Mesenchymal stem cell (in vitro differentiated cells and primary cell): Measurements from ENCODE around the gene DDIT4.

ENCODE experiments used
- DNase-seq: peaks from one replicate; pipeline ENCODE4 v3.0.0-alpha.2; 2013
- H2AFZ ChIP-seq: one replicate; pipeline ENCODE4 v1.6.1; 2013; ENCODE audit warnings: low read depth, mild to moderate bottlenecking, control low read depth, inconsistent platforms, low read length, moderate library complexity
- H2AK5ac ChIP-seq: 2 replicates; pipeline ENCODE4 v1.6.1; 2013; ENCODE audit warnings: low read length, moderate library complexity, mild to moderate bottlenecking, inconsistent platforms; ENCODE audit not compliant: severe bottlenecking
- H2BK120ac ChIP-seq: one replicate; pipeline ENCODE4 v1.6.1; 2013; ENCODE audit warnings: low read depth, mild to moderate bottlenecking, inconsistent platforms, low read length, moderate library complexity
- H2BK12ac ChIP-seq, 2 experiments: one replicate each; pipeline ENCODE4 v1.6.1; 2013; ENCODE audit warnings: inconsistent platforms in 2 of 2, low read length in 2 of 2, mild to moderate bottlenecking in 2 of 2, moderate library complexity in 2 of 2, control low read depth in 1 of 2
- H2BK15ac ChIP-seq: one replicate; pipeline ENCODE4 v1.6.1; 2013; ENCODE audit warnings: mild to moderate bottlenecking, low read depth, inconsistent platforms; ENCODE audit not compliant: poor library complexity, severe bottlenecking
- H2BK5ac ChIP-seq: 2 replicates; pipeline ENCODE4 v1.6.1; 2013; ENCODE audit warnings: low read depth, mild to moderate bottlenecking, low read length, control low read depth, inconsistent platforms; ENCODE audit not compliant: poor library complexity, severe bottlenecking
- H3K14ac ChIP-seq, 2 experiments: one replicate each; pipeline ENCODE4 v1.6.1; 2013; ENCODE audit warnings: inconsistent platforms in 2 of 2, low read length in 2 of 2, control low read depth in 1 of 2, mild to moderate bottlenecking in 1 of 2, moderate library complexity in 1 of 2
- H3K18ac ChIP-seq, 2 experiments: one replicate each; pipeline ENCODE4 v1.6.1; 2013; ENCODE audit warnings: inconsistent platforms in 2 of 2, low read length in 2 of 2, control low read depth in 1 of 2, low read depth in 1 of 2, mild to moderate bottlenecking in 1 of 2
- H3K23ac ChIP-seq, 2 experiments: one replicate each; pipeline ENCODE4 v1.6.1; 2013; ENCODE audit warnings: inconsistent platforms in 2 of 2, low read length in 2 of 2, mild to moderate bottlenecking in 2 of 2, moderate library complexity in 2 of 2, control low read depth in 1 of 2
- H3K27ac ChIP-seq: 2 replicates; pipeline ENCODE4 v1.5.1; 2013; ENCODE audit warnings: mild to moderate bottlenecking, moderate library complexity, low read length, control low read depth, inconsistent platforms; ENCODE audit not compliant: poor library complexity, severe bottlenecking
- H3K27me3 ChIP-seq, 2 experiments: 2 replicates each; pipeline versions ENCODE4 v1.6.1 to v1.7.0; 2013; ENCODE audit warnings: low read length in 2 of 2, mild to moderate bottlenecking in 2 of 2, moderate library complexity in 2 of 2, control low read depth in 1 of 2, inconsistent platforms in 1 of 2; ENCODE audit not compliant: control insufficient read depth in 1 of 2, insufficient read depth in 1 of 2
- H3K36me3 ChIP-seq, 2 experiments: 2 replicates each; pipeline versions ENCODE4 v1.6.1 to v1.7.0; 2013; ENCODE audit warnings: low read length in 2 of 2, control low read depth in 1 of 2, inconsistent platforms in 1 of 2, low read depth in 1 of 2, mild to moderate bottlenecking in 1 of 2; ENCODE audit not compliant: insufficient read depth in 2 of 2, control insufficient read depth in 1 of 2
- H3K4ac ChIP-seq, 2 experiments: one replicate each; pipeline ENCODE4 v1.6.1; 2013; ENCODE audit warnings: inconsistent platforms in 2 of 2, low read length in 2 of 2, mild to moderate bottlenecking in 2 of 2, moderate library complexity in 2 of 2, control low read depth in 1 of 2, low read depth in 1 of 2
- H3K4me1 ChIP-seq: 2 replicates; pipeline ENCODE4 v1.6.1; 2013; ENCODE audit warnings: low read depth, low read length, control low read depth; ENCODE audit not compliant: control insufficient read depth, insufficient read depth
- H3K4me2 ChIP-seq: 2 replicates; pipeline ENCODE4 v1.6.1; 2013; ENCODE audit warnings: low read length, mild to moderate bottlenecking, inconsistent platforms; ENCODE audit not compliant: poor library complexity, severe bottlenecking
- H3K4me3 ChIP-seq, 2 experiments: 2 replicates each; pipeline versions ENCODE4 v1.5.1 to v1.7.0; 2013; ENCODE audit warnings: low read length in 2 of 2, mild to moderate bottlenecking in 2 of 2, control low read depth in 1 of 2, low read depth in 1 of 2; ENCODE audit not compliant: insufficient read depth in 1 of 2
- H3K79me1 ChIP-seq: replicated peaks from 2 replicates; pipeline ENCODE4 v1.6.1; 2013; ENCODE audit warnings: mild to moderate bottlenecking, control low read depth, low read length, inconsistent platforms; ENCODE audit not compliant: poor library complexity, severe bottlenecking
- H3K9ac ChIP-seq: 2 replicates; pipeline ENCODE4 v1.7.0; 2013; ENCODE audit warnings: mild to moderate bottlenecking, low read length, moderate library complexity
- H3K9me3 ChIP-seq: 2 replicates; pipeline ENCODE4 v1.7.0; 2013; ENCODE audit warnings: mild to moderate bottlenecking, low read length; ENCODE audit not compliant: control insufficient read depth
- H4K8ac ChIP-seq: one replicate; pipeline ENCODE4 v1.6.1; 2013; ENCODE audit warnings: inconsistent platforms, mild to moderate bottlenecking, low read length, moderate library complexity
- H4K91ac ChIP-seq: one replicate; pipeline ENCODE4 v1.6.1; 2013; ENCODE audit warnings: mild to moderate bottlenecking, low read length, inconsistent platforms
- WGBS: methylation state at CpG from one replicate; pipeline ENCODE4 v1.1.7; 2013; ENCODE audit warnings: mixed read lengths; 5-methylcytosine and 5-hydroxymethylcytosine counted together

Gene DDIT4

GRCh38 chr10:72259491-72260238 lies 14.1 kb upstream of the DDIT4 start:
- H3K4me1 ChIP-seq = peaks cover 22% of the 10 kb centered on the region
- peak; percentile 70 for DNase-seq
- peak overlapping the region; percentile 75 for H2BK120ac ChIP-seq
- no peaks in the 10 kb centered on the region for H3K9me3 ChIP-seq
- H2AFZ ChIP-seq = no peak overlapping the region
- H3K4me3 ChIP-seq = no peak overlapping the region
- peak overlapping the region; percentile 65 for H3K9ac ChIP-seq
- no peaks in the 10 kb centered on the region for H3K27me3 ChIP-seq
- H4K8ac ChIP-seq = peak overlapping the region; percentile 41
- H3K27ac ChIP-seq = peak overlapping the region; percentile 79
- no peaks in the 10 kb centered on the region for H3K79me1 ChIP-seq
- 31% methylated on average over 5 of the region's 5 CpGs for WGBS
- H2AK5ac ChIP-seq = peak overlapping the region; percentile 85
- peak overlapping the region; percentile 97 to 99 for H3K18ac ChIP-seq
- peak overlapping the region in 1 of 2 experiments; percentile 94 for H3K23ac ChIP-seq
- peak overlapping the region; percentile 96 to 100 for H2BK12ac ChIP-seq
- no peak overlapping the region for H2BK5ac ChIP-seq
- H3K4ac ChIP-seq = peak overlapping the region; percentile 98 to 99
- H3K14ac ChIP-seq = peak overlapping the region in 1 of 2 experiments; percentile 94
- H4K91ac ChIP-seq = peak overlapping the region; percentile 99
- H2BK15ac ChIP-seq = peak overlapping the region; percentile 66
- H3K4me2 ChIP-seq = no peak overlapping the region
- no peaks in the 10 kb centered on the region for H3K36me3 ChIP-seq

DNA sequence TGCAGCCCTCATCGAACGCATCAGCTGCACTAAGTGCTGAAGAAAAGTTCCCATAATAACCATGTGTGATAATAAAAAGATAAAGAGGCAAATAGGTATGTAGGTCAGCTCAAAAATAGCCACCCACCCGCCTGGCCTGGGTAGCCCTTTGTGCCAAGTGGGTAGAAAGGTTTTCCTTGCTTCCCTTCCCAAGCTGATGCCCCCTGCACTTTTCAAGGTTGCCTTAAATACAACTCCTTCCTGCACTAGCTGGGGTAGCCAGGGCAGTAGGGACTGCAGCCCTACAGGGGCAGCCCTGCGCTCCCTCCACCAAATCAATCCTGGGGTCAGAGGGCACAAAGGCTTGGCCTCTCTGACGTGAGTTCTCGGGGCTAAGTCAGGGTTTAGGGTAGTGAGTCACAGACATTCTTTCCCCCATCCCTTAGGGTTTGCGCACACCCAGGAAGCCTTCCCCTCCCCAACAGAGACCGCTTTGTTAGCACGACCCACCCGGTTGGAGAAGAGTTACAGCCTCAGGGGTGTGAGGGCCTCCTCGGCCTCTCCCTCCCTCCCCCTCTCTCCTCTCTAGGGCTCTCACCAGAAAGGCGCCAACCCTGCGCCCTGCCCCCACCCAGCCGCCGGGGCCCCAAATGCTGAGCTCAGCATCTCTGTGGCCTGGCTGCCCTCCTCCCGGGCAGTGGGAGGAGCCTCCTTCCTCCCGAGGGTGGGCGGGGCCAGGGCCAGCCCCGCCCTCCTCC lies 13.3 kb upstream of the DDIT4 start:
- Histone ChIP-seq H2BK5ac (peak overlapping the region; percentile 82), H3K27ac (peak overlapping the region; percentile 83), H3K4me3 (peak overlapping the region; percentile 77 to 82), H2BK120ac (peak overlapping the region; percentile 75), H2BK12ac (peak overlapping the region; percentile 96 to 100), H2AFZ (peak overlapping the region; percentile 30), H3K27me3 (no peaks in the 10 kb centered on the region), H4K91ac (peak overlapping the region; percentile 99), H3K4me1 (peaks cover 16% of the 10 kb centered on the region), H3K4ac (peak overlapping the region; percentile 98 to 99), H4K8ac (peak overlapping the region; percentile 87), H3K79me1 (no peaks in the 10 kb centered on the region), H3K9me3 (no peaks in the 10 kb centered on the region), H3K4me2 (peak overlapping the region; percentile 99), H2AK5ac (peak overlapping the region; percentile 88), H2BK15ac (peak overlapping the region; percentile 66), H3K18ac (peak overlapping the region; percentile 99 to 100), H3K14ac (peak overlapping the region in 1 of 2 experiments; percentile 94), H3K23ac (peak overlapping the region in 1 of 2 experiments; percentile 92), H3K9ac (peak overlapping the region; percentile 88), H3K36me3 (no peaks in the 10 kb centered on the region)
- 11% methylated on average over 15 of the region's 19 CpGs for WGBS
- DNase-seq = peak; percentile 90

DNA sequence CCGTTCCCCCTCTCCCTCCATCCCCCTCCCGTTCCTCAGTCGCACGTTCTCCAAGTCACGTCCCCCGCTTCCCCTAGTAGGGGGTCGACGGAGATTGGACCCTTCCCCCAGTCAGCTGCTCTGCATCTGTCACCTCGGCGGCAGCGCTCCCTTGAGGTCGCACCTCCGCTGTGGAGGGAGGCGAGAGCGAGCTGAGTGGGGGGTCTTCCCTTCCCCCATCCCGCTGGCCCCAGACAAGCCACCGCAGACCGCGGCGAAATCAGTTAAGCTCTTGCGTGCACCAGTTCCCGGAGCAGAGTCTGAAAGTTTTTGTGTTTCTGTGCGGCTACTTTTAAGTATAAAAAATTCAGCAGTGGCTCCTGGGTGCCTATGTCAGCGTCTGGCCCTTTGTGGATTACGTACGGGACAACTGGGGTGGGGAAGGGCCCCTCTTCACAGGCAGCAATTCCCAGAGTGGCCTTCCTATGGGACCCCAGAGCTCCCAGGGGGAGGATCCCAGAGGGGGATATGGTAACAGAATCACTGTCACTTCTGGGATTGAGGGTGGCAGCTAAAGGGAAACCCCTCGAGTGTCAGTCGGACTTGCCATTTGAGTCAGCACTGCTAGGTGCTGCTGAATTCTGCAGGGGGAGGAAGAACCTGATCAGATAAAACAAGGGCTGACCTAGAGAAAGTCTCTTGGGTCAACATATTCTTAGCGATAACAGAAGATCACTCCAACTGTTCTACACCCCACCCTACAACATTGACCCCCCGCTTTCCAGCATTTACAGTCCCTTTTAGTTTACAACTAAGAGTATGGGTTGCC lies 12.5 kb upstream of the DDIT4 start:
- H2BK5ac ChIP-seq = peak overlapping the region; percentile 94
- H2AK5ac ChIP-seq = peak overlapping the region; percentile 14
- H3K14ac ChIP-seq = peak overlapping the region; percentile 74 to 92
- H2BK15ac ChIP-seq = peak overlapping the region; percentile 94
- no peaks in the 10 kb centered on the region for H3K9me3 ChIP-seq
- H3K36me3 ChIP-seq = no peaks in the 10 kb centered on the region
- no peaks in the 10 kb centered on the region for H3K27me3 ChIP-seq
- H3K9ac ChIP-seq = peak overlapping the region; percentile 88
- H2BK12ac ChIP-seq = peak overlapping the region; percentile 99 to 100
- H3K4me2 ChIP-seq = peak overlapping the region; percentile 99
- H4K91ac ChIP-seq = peak overlapping the region; percentile 98
- H3K79me1 ChIP-seq = no peaks in the 10 kb centered on the region
- H4K8ac ChIP-seq = peak overlapping the region; percentile 100
- H3K4ac ChIP-seq = peak overlapping the region; percentile 89 to 97
- H2BK120ac ChIP-seq = peak overlapping the region; percentile 100
- DNase-seq = peak; percentile 91
- H3K18ac ChIP-seq = peak overlapping the region; percentile 100
- H3K4me3 ChIP-seq = peak overlapping the region; percentile 77 to 82
- WGBS = 2% methylated on average over 21 of the region's 30 CpGs
- H3K27ac ChIP-seq = peak overlapping the region; percentile 83
- H3K4me1 ChIP-seq = peaks cover 16% of the 10 kb centered on the region
- peak overlapping the region in 1 of 2 experiments; percentile 56 for H3K23ac ChIP-seq
- no peak overlapping the region for H2AFZ ChIP-seq
